ENCODE results near the gene CNN3. TPM values are rescaled to one million over a fixed set of nuclear protein-coding genes. Genes with fewer than 3 reads are reported as not detected.
A peak's percentile ranks its signal among the peaks of the same experiment; 100 is the strongest.

CNN3 gene
- total RNA-seq, 2 donors from 2014 or later: 275 to 308 TPM

DNA sequence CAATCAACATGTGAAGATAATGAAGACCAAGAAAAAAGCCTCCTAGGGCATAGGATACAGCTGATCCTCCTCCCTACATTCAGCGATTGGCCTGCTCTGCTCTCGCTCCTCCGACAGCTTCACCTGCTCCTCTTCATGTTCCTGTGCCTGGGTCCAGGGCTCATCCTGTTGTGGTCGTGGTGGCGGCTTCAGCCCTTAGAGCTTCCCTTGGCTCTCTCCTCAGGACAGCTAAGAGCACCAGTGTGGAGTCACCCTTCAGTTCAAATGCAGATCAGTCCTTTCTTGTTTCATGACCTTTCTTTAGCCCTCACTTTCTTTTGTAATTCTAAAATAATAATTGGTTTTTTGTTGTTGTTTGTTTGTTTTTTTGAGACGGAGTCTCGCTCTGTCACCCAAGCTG is 18.7 kb downstream of the CNN3 start:
- DNase-seq: peak; percentile 48
- peaks cover 49% of the 10 kb centered on the region for H3K36me3 Mint-ChIP-seq (ENCODE audit: low read depth)
- peaks cover 26% of the 10 kb centered on the region for H3K4me1 Mint-ChIP-seq
- Histone ChIP-seq H3K4me1 (ENCODE audit: control insufficient read depth, insufficient read depth, low read length) (peaks cover 5% of the 10 kb centered on the region), H3K27ac (ENCODE audit: low read depth, low read length) (no peak overlapping the region), H3K36me3 (ENCODE audit: control insufficient read depth, insufficient read depth, low read length) (peaks cover 68% of the 10 kb centered on the region), H3K4me3 (ENCODE audit: low read length) (no peak overlapping the region), H3K27me3 (ENCODE audit: control insufficient read depth, insufficient read depth, low read length, poor library complexity, severe bottlenecking) (no peaks in the 10 kb centered on the region), H3K9ac (ENCODE audit: extremely low read depth, low read length, poor library complexity, severe bottlenecking) (no peak overlapping the region), H3K9me3 (ENCODE audit: control insufficient read depth, low read length) (no peaks in the 10 kb centered on the region)
- H3K4me3 Mint-ChIP-seq: no peak overlapping the region
- H3K27me3 Mint-ChIP-seq (ENCODE audit: insufficient read depth): no peaks in the 10 kb centered on the region
- TF ChIP-seq, protein P1, sequence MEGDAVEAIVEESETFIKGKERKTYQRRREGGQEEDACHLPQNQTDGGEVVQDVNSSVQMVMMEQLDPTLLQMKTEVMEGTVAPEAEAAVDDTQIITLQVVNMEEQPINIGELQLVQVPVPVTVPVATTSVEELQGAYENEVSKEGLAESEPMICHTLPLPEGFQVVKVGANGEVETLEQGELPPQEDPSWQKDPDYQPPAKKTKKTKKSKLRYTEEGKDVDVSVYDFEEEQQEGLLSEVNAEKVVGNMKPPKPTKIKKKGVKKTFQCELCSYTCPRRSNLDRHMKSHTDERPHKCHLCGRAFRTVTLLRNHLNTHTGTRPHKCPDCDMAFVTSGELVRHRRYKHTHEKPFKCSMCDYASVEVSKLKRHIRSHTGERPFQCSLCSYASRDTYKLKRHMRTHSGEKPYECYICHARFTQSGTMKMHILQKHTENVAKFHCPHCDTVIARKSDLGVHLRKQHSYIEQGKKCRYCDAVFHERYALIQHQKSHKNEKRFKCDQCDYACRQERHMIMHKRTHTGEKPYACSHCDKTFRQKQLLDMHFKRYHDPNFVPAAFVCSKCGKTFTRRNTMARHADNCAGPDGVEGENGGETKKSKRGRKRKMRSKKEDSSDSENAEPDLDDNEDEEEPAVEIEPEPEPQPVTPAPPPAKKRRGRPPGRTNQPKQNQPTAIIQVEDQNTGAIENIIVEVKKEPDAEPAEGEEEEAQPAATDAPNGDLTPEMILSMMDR (conservative IDR thresholded peaks at IDR 0.05): no peak
- H3K27ac Mint-ChIP-seq: peak overlapping the region; percentile 23
- no peaks in the 10 kb centered on the region for H3K9me3 Mint-ChIP-seq
- 93 to 95% methylated on average over 5 to 7 of the region's 7 CpGs for WGBS, 2 experiments (ENCODE audit: insufficient coverage in 1 of 2, insufficient read length in 1 of 2)

DNA sequence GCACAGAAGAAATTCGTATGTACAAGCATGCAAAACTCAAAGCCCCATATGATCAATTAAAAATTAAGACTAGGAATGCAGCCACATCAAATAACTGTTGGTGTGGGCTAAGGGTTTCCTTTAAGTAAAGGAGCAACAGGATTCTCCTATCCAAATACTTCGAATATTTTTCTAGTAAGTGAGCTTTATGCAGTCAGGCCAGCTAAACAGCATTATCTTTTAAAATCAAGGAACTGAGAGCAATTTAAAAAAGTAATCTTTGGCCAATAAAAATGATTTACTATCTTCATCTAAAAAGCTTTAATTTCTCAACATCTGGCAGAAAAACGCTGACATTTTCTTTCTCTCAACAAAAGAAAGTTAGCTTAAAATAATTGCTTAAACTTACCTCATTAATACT is 19.8 kb downstream of the CNN3 start:
- DNase-seq: no peak
- H3K36me3 Mint-ChIP-seq (ENCODE audit: low read depth): peaks cover 57% of the 10 kb centered on the region
- H3K27ac Mint-ChIP-seq: no peak overlapping the region
- H3K4me3 Mint-ChIP-seq: no peak overlapping the region
- no peak overlapping the region for H3K27ac ChIP-seq (ENCODE audit: low read depth, low read length)
- no peak overlapping the region for H3K4me3 ChIP-seq (ENCODE audit: low read length)
- no peaks in the 10 kb centered on the region for H3K27me3 Mint-ChIP-seq (ENCODE audit: insufficient read depth)
- H3K9me3 Mint-ChIP-seq: no peaks in the 10 kb centered on the region
- no peaks in the 10 kb centered on the region for H3K27me3 ChIP-seq (ENCODE audit: control insufficient read depth, insufficient read depth, low read length, poor library complexity, severe bottlenecking)
- H3K36me3 ChIP-seq (ENCODE audit: control insufficient read depth, insufficient read depth, low read length): peaks cover 78% of the 10 kb centered on the region
- WGBS, 2 experiments (ENCODE audit: insufficient coverage in 1 of 2, insufficient read length in 1 of 2): 89 to 100% methylated on average over 1 to 3 of the region's 3 CpGs
- H3K9me3 ChIP-seq (ENCODE audit: control insufficient read depth, low read length): no peaks in the 10 kb centered on the region
- TF ChIP-seq, protein P1 (conservative IDR thresholded peaks at IDR 0.05): no peak
- H3K9ac ChIP-seq (ENCODE audit: extremely low read depth, low read length, poor library complexity, severe bottlenecking): no peak overlapping the region
- H3K4me1 ChIP-seq (ENCODE audit: control insufficient read depth, insufficient read depth, low read length): peaks cover 3% of the 10 kb centered on the region
- peaks cover 20% of the 10 kb centered on the region for H3K4me1 Mint-ChIP-seq

DNA sequence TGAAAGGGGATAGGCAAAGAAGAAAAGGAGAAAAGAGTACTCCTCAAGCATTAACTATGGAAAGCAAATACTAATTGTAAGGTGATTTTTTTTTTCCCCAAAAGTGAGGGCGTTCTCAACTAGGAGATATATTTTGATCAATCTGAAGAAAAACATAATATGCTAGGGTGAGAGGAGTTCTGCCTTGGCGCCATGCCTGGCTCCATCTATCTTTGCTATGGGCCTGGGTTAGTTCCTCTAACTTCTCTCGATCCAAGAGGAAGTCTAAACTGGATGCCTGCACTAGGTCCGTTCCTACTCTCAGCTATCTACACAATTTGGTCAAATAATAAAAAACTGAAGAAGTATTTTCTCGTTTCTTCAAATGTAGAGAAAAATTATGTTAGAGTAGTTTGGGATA is 20.5 kb downstream of the CNN3 start:
- WGBS, 2 experiments (ENCODE audit: insufficient coverage in 1 of 2, insufficient read length in 1 of 2): 100% methylated on average over 2 to 4 of the region's 5 CpGs

More for the DNA sequence above, 20.5 kb downstream of the CNN3 start:
- no peak overlapping the region for H3K9ac ChIP-seq (ENCODE audit: extremely low read depth, low read length, poor library complexity, severe bottlenecking)
- H3K27me3 ChIP-seq (ENCODE audit: control insufficient read depth, insufficient read depth, low read length, poor library complexity, severe bottlenecking): no peaks in the 10 kb centered on the region
- Mint-ChIP-seq H3K4me1 (peaks cover 20% of the 10 kb centered on the region), H3K36me3 (ENCODE audit: low read depth) (peaks cover 64% of the 10 kb centered on the region), H3K27ac (peak overlapping the region; percentile 54), H3K4me3 (no peak overlapping the region), H3K27me3 (ENCODE audit: insufficient read depth) (no peaks in the 10 kb centered on the region), H3K9me3 (no peaks in the 10 kb centered on the region)
- peaks cover 85% of the 10 kb centered on the region for H3K36me3 ChIP-seq (ENCODE audit: control insufficient read depth, insufficient read depth, low read length)
- no peak overlapping the region for H3K4me3 ChIP-seq (ENCODE audit: low read length)
- no peak overlapping the region for H3K27ac ChIP-seq (ENCODE audit: low read depth, low read length)
- H3K9me3 ChIP-seq (ENCODE audit: control insufficient read depth, low read length): no peaks in the 10 kb centered on the region
- no peak for DNase-seq
- H3K4me1 ChIP-seq (ENCODE audit: control insufficient read depth, insufficient read depth, low read length): peaks cover 3% of the 10 kb centered on the region
- TF ChIP-seq, protein P1 (conservative IDR thresholded peaks at IDR 0.05): no peak

All from endodermal cell (in vitro differentiated cells).